Glutamatergic neuron (in vitro differentiated cells): ENCODE data around the gene HADHB. TPM values are rescaled to one million over a fixed set of nuclear protein-coding genes. Genes with fewer than 3 reads are reported as not detected.

Source experiments
- DNase-seq: peaks from one replicate; pipeline ENCODE4 v3.0.0; 2022
- H3K27ac Mint-ChIP-seq: one replicate; pipeline ENCODE4 v1.8.0; 2020; ENCODE audit warnings: mild to moderate bottlenecking, mixed read lengths, inconsistent platforms; ENCODE audit not compliant: unreplicated experiment
- H3K27me3 Mint-ChIP-seq: one replicate; pipeline ENCODE4 v1.8.0; 2020; ENCODE audit warnings: mild to moderate bottlenecking, moderate library complexity, mixed read lengths, inconsistent platforms; ENCODE audit not compliant: unreplicated experiment
- H3K36me3 Mint-ChIP-seq: one replicate; pipeline ENCODE4 v1.8.0; 2020; ENCODE audit warnings: mild to moderate bottlenecking, mixed read lengths, inconsistent platforms; ENCODE audit not compliant: unreplicated experiment
- H3K4me1 Mint-ChIP-seq: one replicate; pipeline ENCODE4 v1.8.0; 2020; ENCODE audit warnings: mild to moderate bottlenecking, low read depth, mixed read lengths, inconsistent platforms; ENCODE audit not compliant: unreplicated experiment
- H3K4me3 Mint-ChIP-seq: one replicate; pipeline ENCODE4 v1.8.0; 2020; ENCODE audit warnings: mild to moderate bottlenecking, mixed read lengths, inconsistent platforms; ENCODE audit not compliant: unreplicated experiment
- H3K9me3 Mint-ChIP-seq: one replicate; pipeline ENCODE4 v1.8.0; 2020; ENCODE audit warnings: mild to moderate bottlenecking, moderate library complexity, mixed read lengths, inconsistent platforms; ENCODE audit not compliant: unreplicated experiment
- CTCF ChIP-seq: fragments of 200-600 bp; sonication (generic); IDR thresholded peaks from one replicate; pipeline ENCODE4 v1.5.0; 2021; ENCODE audit not compliant: partially characterized antibody, unreplicated experiment
- total RNA-seq: library from RNA; stranded (reverse); fragmentation: NEBNext Ultra II Directional; extraction: Animal tissue kit (Norgen Biotek cat#: 25700); gene quantifications from one replicate; pipeline ENCODE4 v1.2.1, GENCODE V29; 2021; ENCODE audit not compliant: unreplicated experiment

HADHB gene
- total RNA-seq, 1 donor from 2014 or later, result 30.5 TPM

- H3K9me3 Mint-ChIP-seq, result peaks cover 3% of the 10 kb centered on the region
- no peak overlapping the region for H3K4me3 Mint-ChIP-seq
- TF ChIP-seq CTCF, result no peak
- peaks cover 2% of the 10 kb centered on the region for H3K27me3 Mint-ChIP-seq
- no peak for DNase-seq
- peaks cover 13% of the 10 kb centered on the region for H3K36me3 Mint-ChIP-seq
- H3K4me1 Mint-ChIP-seq, result no peaks in the 10 kb centered on the region
- no peak overlapping the region for H3K27ac Mint-ChIP-seq
Measured at GRCh38 chr2:26216587-26216986, 28.2 kb upstream of the HADHB start.

GRCh38 chr2:26217720-26218119 is 27.0 kb upstream of the HADHB start:
- TF ChIP-seq CTCF, result no peak
- H3K4me1 Mint-ChIP-seq, result no peaks in the 10 kb centered on the region
- peaks cover 2% of the 10 kb centered on the region for H3K27me3 Mint-ChIP-seq
- peaks cover 3% of the 10 kb centered on the region for H3K9me3 Mint-ChIP-seq
- H3K27ac Mint-ChIP-seq, result no peak overlapping the region
- no peak overlapping the region for H3K4me3 Mint-ChIP-seq
- H3K36me3 Mint-ChIP-seq, result peaks cover 13% of the 10 kb centered on the region
- DNase-seq, result no peak

- H3K27me3 Mint-ChIP-seq, result no peaks in the 10 kb centered on the region
- peaks cover 10% of the 10 kb centered on the region for H3K36me3 Mint-ChIP-seq
- H3K4me3 Mint-ChIP-seq, result no peak overlapping the region
- DNase-seq, result no peak
- TF ChIP-seq CTCF, result no peak
- H3K27ac Mint-ChIP-seq, result no peak overlapping the region
- H3K4me1 Mint-ChIP-seq, result no peaks in the 10 kb centered on the region
- H3K9me3 Mint-ChIP-seq, result peaks cover 1% of the 10 kb centered on the region
Measured at GRCh38 chr2:26223018-26223417, 21.7 kb upstream of the HADHB start.

GRCh38 chr2:26224095-26224494 is 20.6 kb upstream of the HADHB start:
- Mint-ChIP-seq H3K27ac (no peak overlapping the region), H3K27me3 (no peaks in the 10 kb centered on the region), H3K4me1 (no peaks in the 10 kb centered on the region), H3K36me3 (peaks cover 10% of the 10 kb centered on the region), H3K4me3 (no peak overlapping the region), H3K9me3 (peaks cover 1% of the 10 kb centered on the region)
- TF ChIP-seq CTCF, result no peak
- no peak for DNase-seq

- no peak overlapping the region for H3K4me3 Mint-ChIP-seq
- peaks cover 1% of the 10 kb centered on the region for H3K9me3 Mint-ChIP-seq
- DNase-seq, result no peak
- H3K4me1 Mint-ChIP-seq, result no peaks in the 10 kb centered on the region
- no peak overlapping the region for H3K27ac Mint-ChIP-seq
- TF ChIP-seq CTCF, result no peak
- H3K27me3 Mint-ChIP-seq, result peaks cover 2% of the 10 kb centered on the region
- H3K36me3 Mint-ChIP-seq, result peaks cover 10% of the 10 kb centered on the region
Measured at GRCh38 chr2:26229595-26229994, 15.1 kb upstream of the HADHB start.
